PC-9 (cell line): ENCODE measurements around the gene TNIK. TPM values are rescaled to one million over a fixed set of nuclear protein-coding genes. Genes with fewer than 3 reads are reported as not detected.

Source experiments
- BruUV-seq: library from RNA; stranded (reverse); fragments of 400-500 nt; replicated peaks from 2 replicates; lab custom pipeline; 2021; lab: Mats Ljungman, UMichigan
- CTCF ChIA-PET: fragments of 300-600 bp; sonication (Branson Sonifier 250); formaldehyde crosslinking; loops from one replicate; lab custom pipeline; 2022; ENCODE audit warnings: antibody characterized with exemption; lab: Charles Lee
- POLR2A ChIA-PET: fragments of 300-600 bp; sonication (Branson Sonifier 250); formaldehyde crosslinking; loops from one replicate; lab custom pipeline; 2022; ENCODE audit warnings: antibody characterized with exemption; ENCODE audit not compliant: unreplicated experiment; lab: Charles Lee
- DNase-seq, 2 experiments: peaks; one replicate each; pipeline versions ENCODE4 v3.0.0 to v3.0.0-alpha.2; 2015 to 2022; ENCODE audit warnings: mixed read lengths in 1 of 2
- H2AFZ ChIP-seq: fragments of 200-600 bp; sonication (generic); 2 replicates; pipeline ENCODE4 v1.8.1; 2017; ENCODE audit warnings: antibody characterized with exemption
- H3F3A ChIP-seq: fragments of 200-600 bp; sonication (generic); 2 replicates; pipeline ENCODE4 v1.8.1; 2017; ENCODE audit warnings: antibody characterized with exemption, mild to moderate bottlenecking, low read depth; ENCODE audit not compliant: insufficient read depth
- H3K27ac ChIP-seq: fragments of 200-600 bp; sonication (generic); 2 replicates; pipeline ENCODE4 v1.6.1; 2016; ENCODE audit warnings: mixed run types
- H3K27me3 ChIP-seq: fragments of 200-600 bp; sonication (generic); 2 replicates; pipeline ENCODE4 v1.6.1; 2016; ENCODE audit warnings: low read depth, mixed run types; ENCODE audit not compliant: insufficient read depth
- H3K36me3 ChIP-seq: fragments of 200-600 bp; sonication (generic); 2 replicates; pipeline ENCODE4 v1.6.1; 2016; ENCODE audit warnings: low read depth, mixed run types
- H3K4me1 ChIP-seq: fragments of 200-600 bp; sonication (generic); replicated peaks from 2 replicates; pipeline ENCODE4 v1.6.1; 2016; ENCODE audit warnings: mixed run types; ENCODE audit not compliant: insufficient read depth
- H3K4me2 ChIP-seq: fragments of 200-600 bp; sonication (generic); 2 replicates; pipeline ENCODE4 v1.6.1; 2017; ENCODE audit warnings: mixed run types
- H3K4me3 ChIP-seq: fragments of 200-600 bp; sonication (generic); 2 replicates; pipeline ENCODE4 v1.6.1; 2016; ENCODE audit warnings: mixed run types
- H3K79me2 ChIP-seq: fragments of 200-600 bp; sonication (generic); 2 replicates; pipeline ENCODE4 v1.6.1; 2017; ENCODE audit warnings: low read depth, mixed run types
- H3K9me2 ChIP-seq: fragments of 200-600 bp; sonication (generic); 2 replicates; pipeline ENCODE4 v1.8.1; 2017; ENCODE audit warnings: mild to moderate bottlenecking; ENCODE audit not compliant: insufficient read depth
- H3K9me3 ChIP-seq: fragments of 200-600 bp; sonication (generic); 2 replicates; pipeline ENCODE4 v1.8.1; 2016; ENCODE audit warnings: low read depth; ENCODE audit not compliant: insufficient read depth
- H4K20me1 ChIP-seq: fragments of 200-600 bp; sonication (generic); 2 replicates; pipeline ENCODE4 v1.8.1; 2017; ENCODE audit not compliant: insufficient read depth
- CTCF ChIP-seq: fragments of 200-600 bp; sonication (generic); conservative IDR thresholded peaks from 2 replicates; pipeline ENCODE4 v1.6.1; 2017; ENCODE audit warnings: mixed run types, antibody characterized with exemption, mild to moderate bottlenecking, moderate library complexity
- EZH2 ChIP-seq: fragments of 200-600 bp; sonication (generic); IDR thresholded peaks from 2 replicates; pipeline ENCODE4 v1.8.0; 2017; ENCODE audit warnings: antibody characterized with exemption, low read depth
- intact Hi-C: fragments of 100-400 bp; cut with micrococcal nuclease; formaldehyde crosslinking; loops from one replicate; pipeline ENCODE4 v1.10.0; 2022; ENCODE audit not compliant: unreplicated experiment
- total RNA-seq: library from RNA; stranded (reverse); gene quantifications from 2 replicates; pipeline ENCODE4 v1.2.3, GENCODE V29; 2021

Gene TNIK
- total RNA-seq, 1 experiment from 2014 or later = 30.7 TPM

- Histone ChIP-seq H3K27ac (no peak overlapping the region), H3K36me3 (no peaks in the 10 kb centered on the region), H2AFZ (no peak overlapping the region), H4K20me1 (no peaks in the 10 kb centered on the region), H3K9me3 (no peaks in the 10 kb centered on the region), H3K4me1 (peaks cover 10% of the 10 kb centered on the region), H3K27me3 (no peaks in the 10 kb centered on the region), H3K79me2 (peaks cover 9% of the 10 kb centered on the region; the same call in 1 of the 2 replicates), H3F3A (no peaks in the 10 kb centered on the region), H3K4me2 (no peak overlapping the region), H3K9me2 (no peaks in the 10 kb centered on the region), H3K4me3 (no peak overlapping the region)
- intact Hi-C loops = no loop called here
- CTCF ChIA-PET = no interaction called here
- no TSS peak for BruUV-seq
- DNase-seq = no peak
- TF ChIP-seq CTCF = no peak
- TF ChIP-seq EZH2 = no peak
- POLR2A ChIA-PET = interaction anchor here (0.6 to 0.8 kb wide), 3 partner anchors 55 to 253 kb away, joined by 4 to 6 read pairs (median 6); no protein-coding TSS in a partner anchor
Measured at GRCh38 chr3:171283848-171284222, 176.4 kb downstream of the TNIK start.

GRCh38 chr3:171283183-171283847 is 176.9 kb downstream of the TNIK start:
- no peak overlapping the region for H3K4me3 ChIP-seq
- H2AFZ ChIP-seq = no peak overlapping the region
- H3K9me2 ChIP-seq = no peaks in the 10 kb centered on the region
- intact Hi-C loops = no loop called here
- TF ChIP-seq CTCF (no peak), EZH2 (no peak)
- no peaks in the 10 kb centered on the region for H4K20me1 ChIP-seq
- H3K4me2 ChIP-seq = no peak overlapping the region
- no peak overlapping the region for H3K27ac ChIP-seq
- H3K9me3 ChIP-seq = no peaks in the 10 kb centered on the region
- H3K36me3 ChIP-seq = no peaks in the 10 kb centered on the region
- POLR2A ChIA-PET = interaction anchor here (0.6 kb wide), 1 partner anchor 55 kb away, joined by 6 read pairs; no protein-coding TSS in a partner anchor
- no peaks in the 10 kb centered on the region for H3K27me3 ChIP-seq
- CTCF ChIA-PET = no interaction called here
- H3K4me1 ChIP-seq = peaks cover 10% of the 10 kb centered on the region
- H3K79me2 ChIP-seq = peaks cover 9% of the 10 kb centered on the region; the same call in 1 of the 2 replicates
- BruUV-seq = no TSS peak
- no peak for DNase-seq
- no peaks in the 10 kb centered on the region for H3F3A ChIP-seq

- Histone ChIP-seq H3K4me2 (no peak overlapping the region), H3K9me2 (no peaks in the 10 kb centered on the region), H3K27me3 (no peaks in the 10 kb centered on the region), H3K79me2 (0 out of 2 replicates have a peak, but pooled peaks cover 4% of the 10 kb centered on the region), H3K9me3 (no peaks in the 10 kb centered on the region), H3K4me1 (peaks cover 10% of the 10 kb centered on the region), H4K20me1 (no peaks in the 10 kb centered on the region), H3K27ac (no peak overlapping the region), H3K4me3 (no peak overlapping the region), H3F3A (no peaks in the 10 kb centered on the region), H3K36me3 (no peaks in the 10 kb centered on the region), H2AFZ (no peak overlapping the region)
- ChIA-PET POLR2A (no interaction called here), CTCF (no interaction called here)
- DNase-seq = no peak
- BruUV-seq = no TSS peak
- intact Hi-C loops = no loop called here
- no peak for TF ChIP-seq CTCF
- no peak for TF ChIP-seq EZH2
Measured at GRCh38 chr3:171282041-171282440, 178.2 kb downstream of the TNIK start.
